BJ (cell line): ENCODE measurements around the gene LRRC1. TPM values are rescaled to one million over a fixed set of nuclear protein-coding genes. Genes with fewer than 3 reads are reported as not detected.

Experiments
- CTCF ChIA-PET: fragments of 350-600 bp; formaldehyde crosslinking; extraction: SDS; loops from one replicate; lab custom pipeline; 2021; ENCODE audit warnings: antibody characterized with exemption, inconsistent platforms; lab: Yijun Ruan, JAX
- POLR2A ChIA-PET: fragments of 300-600 bp; sonication (Branson Sonifier 250); formaldehyde crosslinking; extraction: SDS; loops from one replicate; lab custom pipeline; 2021; ENCODE audit warnings: antibody characterized with exemption; lab: Charles Lee
- DNase-seq: peaks from one replicate; pipeline ENCODE4 v3.0.0-alpha.2; 2011; ENCODE audit warnings: low read depth
- H3K27me3 ChIP-seq: 2 replicates; pipeline ENCODE4 v1.6.0; 2011; ENCODE audit warnings: low read length; ENCODE audit not compliant: control insufficient read depth, insufficient read depth
- H3K36me3 ChIP-seq: 2 replicates; pipeline ENCODE4 v1.5.1; 2011; ENCODE audit warnings: low read length; ENCODE audit not compliant: control insufficient read depth, insufficient read depth
- H3K4me3 ChIP-seq: 2 replicates; pipeline ENCODE4 v1.5.1; 2011; ENCODE audit warnings: low read depth, mild to moderate bottlenecking, control low read depth, low read length
- CTCF ChIP-seq: IDR thresholded peaks from 2 replicates; pipeline ENCODE4 v1.5.1; 2011; ENCODE audit warnings: low read depth, mild to moderate bottlenecking, control low read depth, inconsistent platforms, low read length, moderate library complexity; ENCODE audit not compliant: insufficient read depth
- polyA plus RNA-seq: library from polyadenylated mRNA; depleted of rRNA; stranded (reverse); fragments of >200 nt; gene quantifications from 2 replicates; pipeline ENCODE4 v1.2.3, GENCODE V29; 2011

The LRRC1 gene
- polyA plus RNA-seq, 1 experiment, result 4.3 TPM

- no peak for DNase-seq
- POLR2A ChIA-PET, result interaction anchor here (0.7 kb wide), 1 partner anchor 33 kb away, joined by 3 read pairs; no protein-coding TSS in a partner anchor
- H3K36me3 ChIP-seq, result no peaks in the 10 kb centered on the region
- no peak overlapping the region for H3K4me3 ChIP-seq
- CTCF ChIA-PET, result interaction anchor here (1.6 to 2.2 kb wide), 4 partner anchors 17 to 204 kb away, joined by 5 to 9 read pairs (median 6); no protein-coding TSS in a partner anchor
- TF ChIP-seq CTCF, result no peak
- no peaks in the 10 kb centered on the region for H3K27me3 ChIP-seq
Observed at GRCh38 chr6:53752440-53752839, 42.4 kb upstream of the LRRC1 start.

DNA sequence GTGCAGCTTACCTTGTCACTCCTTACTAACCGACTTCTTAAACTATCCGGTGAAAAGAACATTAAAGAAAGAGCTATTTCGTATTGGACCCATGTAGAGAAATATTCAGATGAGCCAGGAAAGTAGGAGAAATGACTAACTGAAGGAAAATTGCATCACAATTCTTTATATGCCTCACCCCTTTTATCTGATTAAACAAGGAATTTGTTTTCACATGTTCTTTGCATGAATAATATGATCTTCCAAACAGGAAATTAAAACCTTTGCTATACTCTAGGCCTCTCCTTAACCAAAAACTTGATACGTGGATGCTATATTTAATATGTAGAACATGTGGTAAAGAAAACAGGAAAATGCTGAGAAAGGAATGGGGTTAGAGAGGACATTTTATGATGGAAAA is 41.9 kb upstream of the LRRC1 start:
- CTCF ChIA-PET, result interaction anchor here (1.6 to 2.2 kb wide), 4 partner anchors 18 to 203 kb away, joined by 5 to 9 read pairs (median 6); no protein-coding TSS in a partner anchor
- H3K36me3 ChIP-seq, result no peaks in the 10 kb centered on the region
- H3K27me3 ChIP-seq, result no peaks in the 10 kb centered on the region
- peak; percentile 61 for DNase-seq
- no peak for TF ChIP-seq CTCF
- no peak overlapping the region for H3K4me3 ChIP-seq
- POLR2A ChIA-PET, result interaction anchor here (0.7 kb wide), 1 partner anchor 34 kb away, joined by 3 read pairs; no protein-coding TSS in a partner anchor

- TF ChIP-seq CTCF, result no peak
- Histone ChIP-seq H3K4me3 (no peak overlapping the region), H3K27me3 (no peaks in the 10 kb centered on the region), H3K36me3 (no peaks in the 10 kb centered on the region)
- ChIA-PET POLR2A (no interaction called here), CTCF (no interaction called here)
- DNase-seq, result no peak
Observed at GRCh38 chr6:53754330-53754729, 40.5 kb upstream of the LRRC1 start.

GRCh38 chr6:53756396-53756795 is 38.4 kb upstream of the LRRC1 start:
- H3K27me3 ChIP-seq, result no peaks in the 10 kb centered on the region
- no peak overlapping the region for H3K4me3 ChIP-seq
- ChIA-PET CTCF (interaction anchor here (0.9 to 1.6 kb wide), 3 partner anchors 10 to 199 kb away, joined by 3 to 6 read pairs (median 4); no protein-coding TSS in a partner anchor), POLR2A (no interaction called here)
- DNase-seq, result no peak
- no peak for TF ChIP-seq CTCF
- H3K36me3 ChIP-seq, result no peaks in the 10 kb centered on the region

DNA sequence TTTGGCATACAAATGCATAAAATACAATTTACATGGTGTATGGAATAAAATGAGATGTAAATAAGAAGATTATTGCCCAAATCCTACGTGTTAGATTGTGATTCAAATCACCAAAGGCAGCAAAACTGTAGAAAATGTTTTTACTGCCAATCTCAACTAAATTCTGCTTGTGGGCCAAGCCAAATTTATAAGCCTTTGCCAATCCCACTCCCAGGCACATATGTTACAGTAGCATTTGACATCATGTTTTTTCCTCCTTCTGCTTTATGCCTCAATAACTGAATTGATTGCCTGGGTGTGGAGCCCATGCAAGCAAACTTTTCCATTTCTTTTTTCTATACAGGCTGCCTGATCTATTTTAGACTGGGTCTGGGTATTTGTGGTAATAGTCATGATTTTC is 36.3 kb upstream of the LRRC1 start:
- no peak for TF ChIP-seq CTCF
- POLR2A ChIA-PET, result no interaction called here
- H3K36me3 ChIP-seq, result no peaks in the 10 kb centered on the region

More for the DNA sequence above, 36.3 kb upstream of the LRRC1 start:
- DNase-seq, result no peak
- Histone ChIP-seq H3K27me3 (no peaks in the 10 kb centered on the region), H3K4me3 (no peak overlapping the region)
- CTCF ChIA-PET, result no interaction called here
